Naive thymus-derived CD8-positive, alpha-beta T cell (primary cell): ENCODE measurements around the gene SH3BP1. TPM values are rescaled to one million over a fixed set of nuclear protein-coding genes. Genes with fewer than 3 reads are reported as not detected.
A peak's percentile ranks its signal among the peaks of the same experiment; 100 is the strongest.

Experiments used
- ATAC-seq, 2 donors: fragments of 150-1000 bp; cut with Tn5 transposase in 1 of 2; sonication (Bioruptor Pico), chemical (Tn5 transposase) in 1 of 2; 1 replicate in 1 of 2; 2 replicates in 1 of 2; pipeline ENCODE4 v1.10.0; 2021; ENCODE audit warnings: mild to moderate bottlenecking in 2 of 2, moderate library complexity in 2 of 2
- POLR2A ChIA-PET: fragments of 350-600 bp; sonication (Branson Sonifier 250); formaldehyde crosslinking; loops from one replicate; lab custom pipeline; 2021; ENCODE audit warnings: antibody characterized with exemption; lab: Charles Lee
- DNase-seq, 10 donors: peaks; one replicate each; pipeline versions ENCODE4 v3.0.0 to v3.0.0-alpha.2; 2020 to 2022
- H3K27ac Mint-ChIP-seq, 10 donors: one replicate each; pipeline ENCODE4 v1.8.0; 2020 to 2022; ENCODE audit warnings: mild to moderate bottlenecking in 10 of 10, mixed read lengths in 10 of 10, moderate library complexity in 4 of 10, inconsistent platforms in 1 of 10
- H3K27me3 Mint-ChIP-seq, 5 donors: one replicate each; pipeline ENCODE4 v1.8.0; 2021 to 2022; ENCODE audit warnings: mixed read lengths in 5 of 5
- H3K36me3 Mint-ChIP-seq, 3 donors: one replicate each; pipeline ENCODE4 v1.8.0; 2020 to 2022; ENCODE audit warnings: mixed read lengths in 3 of 3, mild to moderate bottlenecking in 2 of 3, inconsistent platforms in 1 of 3
- H3K4me1 Mint-ChIP-seq, 4 donors: one replicate each; pipeline ENCODE4 v1.8.0; 2021 to 2022; ENCODE audit warnings: mixed read lengths in 4 of 4
- H3K4me3 Mint-ChIP-seq, 10 donors: one replicate each; pipeline ENCODE4 v1.8.0; 2020 to 2022; ENCODE audit warnings: mild to moderate bottlenecking in 10 of 10, mixed read lengths in 10 of 10, moderate library complexity in 6 of 10, inconsistent platforms in 1 of 10
- H3K9me3 Mint-ChIP-seq, 9 donors: one replicate each; pipeline ENCODE4 v1.8.0; 2020 to 2022; ENCODE audit warnings: mixed read lengths in 9 of 9, mild to moderate bottlenecking in 3 of 9, inconsistent platforms in 1 of 9, moderate library complexity in 1 of 9
- polyA plus RNA-seq, 3 donors: library from polyadenylated mRNA; unstranded; fragments of 300-500 nt; fragmentation: Illumina TruSeq; gene quantifications; one replicate each; pipeline ENCODE4 v1.2.3, GENCODE V29; 2021
- total RNA-seq, 8 experiments: library from RNA in 2 of 8; stranded (reverse) in 2 of 8; gene quantifications; one replicate each; pipeline ENCODE4 v1.2.3 and lab custom pipeline; 2021 to 2026

Gene SH3BP1
- total and polyA plus RNA-seq, 5 experiments from 2014 or later = 16.9 to 79.0 (median 26.5) TPM

GRCh38 chr22:37627545-37627944 is 11.9 kb upstream of the SH3BP1 start:
- Mint-ChIP-seq H3K4me3 (peak overlapping the region; percentile 65 to 87 (median 75)), H3K27me3 (no peaks in the 10 kb centered on the region), H3K9me3 (no peaks in the 10 kb centered on the region), H3K4me1 (peaks cover 31 to 80% (median 78%) of the 10 kb centered on the region in 4 donors), H3K27ac (peak overlapping the region; percentile 89 to 98 (median 94)), H3K36me3 (peaks cover 0 to 2% (median 2%) of the 10 kb centered on the region in 3 donors)
- peak; percentile 45 to 78 (median 66) for DNase-seq
- peak; percentile 82 to 83 for ATAC-seq
- POLR2A ChIA-PET = interaction anchor here (0.6 to 64.1 kb wide), 6 partner anchors 15 to 216 kb away, joined by 4 to 2283 read pairs (median 6); partner anchors contain the start of genes ANKRD54, GGA1, LGALS1 and NOL12

- Mint-ChIP-seq H3K27me3 (no peaks in the 10 kb centered on the region), H3K9me3 (no peaks in the 10 kb centered on the region), H3K4me1 (peaks cover 34 to 88% (median 83%) of the 10 kb centered on the region in 4 donors), H3K27ac (peak overlapping the region; percentile 89 to 98 (median 94)), H3K4me3 (peak overlapping the region in 6 of 10 donors; percentile 18 to 72 (median 42)), H3K36me3 (no peaks in the 10 kb centered on the region)
- DNase-seq = no peak
- ATAC-seq = no peak
- POLR2A ChIA-PET = interaction anchor here (0.6 to 64.1 kb wide), 6 partner anchors 9 to 144 kb away, joined by 4 to 2283 read pairs (median 6); partner anchors contain the start of genes GGA1, LGALS1, NOL12 and PDXP
These were observed 10.6 kb upstream of the SH3BP1 start for GRCh38 chr22:37628830-37629229.

GRCh38 chr22:37629928-37630327 is 9.5 kb upstream of the SH3BP1 start:
- POLR2A ChIA-PET = interaction anchor here (64.1 to 66.7 kb wide), 2 partner anchors 4 to 33 kb away, joined by 2283 read pairs; partner anchors contain the start of genes GGA1, LGALS1, NOL12 and PDXP
- no peak overlapping the region for H3K4me3 Mint-ChIP-seq
- no peaks in the 10 kb centered on the region for H3K27me3 Mint-ChIP-seq
- DNase-seq (no peak), ATAC-seq (no peak)
- no peaks in the 10 kb centered on the region for H3K9me3 Mint-ChIP-seq
- no peaks in the 10 kb centered on the region for H3K36me3 Mint-ChIP-seq
- H3K4me1 Mint-ChIP-seq = peaks cover 39 to 88% (median 85%) of the 10 kb centered on the region in 4 donors
- H3K27ac Mint-ChIP-seq = peak overlapping the region in 5 of 10 donors; percentile 40 to 97 (median 73)

- Mint-ChIP-seq H3K27ac (peak overlapping the region; percentile 86 to 97 (median 94)), H3K4me3 (peak overlapping the region in 5 of 10 donors; percentile 30 to 81 (median 76)), H3K9me3 (no peaks in the 10 kb centered on the region), H3K4me1 (peaks cover 34 to 85% (median 81%) of the 10 kb centered on the region in 4 donors), H3K36me3 (no peaks in the 10 kb centered on the region), H3K27me3 (no peaks in the 10 kb centered on the region)
- POLR2A ChIA-PET = interaction anchor here (64.1 to 66.7 kb wide), 2 partner anchors 3 to 32 kb away, joined by 2283 read pairs; partner anchors contain the start of genes GGA1, LGALS1, NOL12 and PDXP
- DNase-seq = no peak
- ATAC-seq = no peak
These were observed 8.5 kb upstream of the SH3BP1 start for GRCh38 chr22:37630839-37631435.

GRCh38 chr22:37631448-37632173 is 7.9 kb upstream of the SH3BP1 start:
- Mint-ChIP-seq H3K27me3 (no peaks in the 10 kb centered on the region), H3K4me3 (peak overlapping the region in 9 of 10 donors; percentile 48 to 89 (median 76)), H3K4me1 (peaks cover 40 to 85% (median 80%) of the 10 kb centered on the region in 4 donors), H3K36me3 (no peaks in the 10 kb centered on the region), H3K27ac (peak overlapping the region; percentile 86 to 97 (median 94)), H3K9me3 (no peaks in the 10 kb centered on the region)
- ATAC-seq (peak in 1 of 2 donors; percentile 21), DNase-seq (peak in 3 of 10 donors; percentile 17 to 29 (median 28))
- POLR2A ChIA-PET = interaction anchor here (0.9 to 66.7 kb wide), 4 partner anchors 2 to 213 kb away, joined by 3 to 2283 read pairs (median 1146); partner anchors contain the start of genes ANKRD54, GGA1, LGALS1 and LGALS2

GRCh38 chr22:37632174-37633088 is 7.0 kb upstream of the SH3BP1 start:
- DNase-seq (no peak), ATAC-seq (no peak)
- H3K4me3 Mint-ChIP-seq = peak overlapping the region in 9 of 10 donors; percentile 52 to 89 (median 79)
- H3K27me3 Mint-ChIP-seq = no peaks in the 10 kb centered on the region
- no peaks in the 10 kb centered on the region for H3K9me3 Mint-ChIP-seq
- no peaks in the 10 kb centered on the region for H3K36me3 Mint-ChIP-seq
- peaks cover 35 to 85% (median 80%) of the 10 kb centered on the region in 4 donors for H3K4me1 Mint-ChIP-seq
- H3K27ac Mint-ChIP-seq = peak overlapping the region; percentile 91 to 97 (median 96)
- POLR2A ChIA-PET = interaction anchor here (0.7 to 66.7 kb wide), 6 partner anchors 1 to 569 kb away, joined by 3 to 2283 read pairs (median 6); partner anchors contain the start of genes ANKRD54, GGA1, LGALS1 and LGALS2

- Mint-ChIP-seq H3K4me3 (peak overlapping the region; percentile 52 to 89 (median 77)), H3K27me3 (no peaks in the 10 kb centered on the region), H3K4me1 (peaks cover 36 to 86% (median 80%) of the 10 kb centered on the region in 4 donors), H3K36me3 (no peaks in the 10 kb centered on the region), H3K27ac (peak overlapping the region; percentile 91 to 97 (median 96)), H3K9me3 (no peaks in the 10 kb centered on the region)
- ATAC-seq (peak; percentile 60 to 70), DNase-seq (peak in 8 of 10 donors; percentile 47 to 76 (median 54))
- POLR2A ChIA-PET = interaction anchor here (0.7 to 66.7 kb wide), 5 partner anchors 0 to 568 kb away, joined by 3 to 2283 read pairs (median 8); partner anchors contain the start of genes ANKRD54, GGA1, LGALS1 and MICALL1
These were observed 6.3 kb upstream of the SH3BP1 start for GRCh38 chr22:37633089-37633624.

- POLR2A ChIA-PET = interaction anchor here (0.8 to 66.7 kb wide), 4 partner anchors 0 to 272 kb away, joined by 3 to 2283 read pairs (median 1146); partner anchors contain the start of genes ANKRD54, GGA1, LGALS1 and MICALL1
These were observed 5.6 kb upstream of the SH3BP1 start for GRCh38 chr22:37633625-37634416.

GRCh38 chr22:37634417-37634924 is 5.0 kb upstream of the SH3BP1 start:
- POLR2A ChIA-PET = interaction anchor here (64.1 to 66.7 kb wide), 2 partner anchors 1 to 29 kb away, joined by 2283 read pairs; partner anchors contain the start of genes GGA1, LGALS1, NOL12 and PDXP
- Mint-ChIP-seq H3K4me1 (peaks cover 33 to 81% (median 76%) of the 10 kb centered on the region in 4 donors), H3K27me3 (no peaks in the 10 kb centered on the region), H3K4me3 (peak overlapping the region; percentile 69 to 82 (median 80)), H3K27ac (peak overlapping the region; percentile 91 to 97 (median 94)), H3K36me3 (no peaks in the 10 kb centered on the region), H3K9me3 (no peaks in the 10 kb centered on the region)
- no peak for DNase-seq
- ATAC-seq = no peak

More at GRCh38 chr22:37633625-37634416, 5.6 kb upstream of the SH3BP1 start:
- peaks cover 37 to 86% (median 80%) of the 10 kb centered on the region in 4 donors for H3K4me1 Mint-ChIP-seq
- H3K9me3 Mint-ChIP-seq = no peaks in the 10 kb centered on the region
- H3K36me3 Mint-ChIP-seq = no peaks in the 10 kb centered on the region
- H3K27me3 Mint-ChIP-seq = no peaks in the 10 kb centered on the region
- H3K27ac Mint-ChIP-seq = peak overlapping the region; percentile 91 to 97 (median 96)
- ATAC-seq = peak; percentile 68 to 72
- peak overlapping the region; percentile 70 to 89 (median 80) for H3K4me3 Mint-ChIP-seq
- peak in 9 of 10 donors; percentile 26 to 74 (median 54) for DNase-seq

- H3K9me3 Mint-ChIP-seq = no peaks in the 10 kb centered on the region
- POLR2A ChIA-PET = interaction anchor here (64.1 to 66.7 kb wide), 2 partner anchors 2 to 28 kb away, joined by 2283 read pairs; partner anchors contain the start of genes GGA1, LGALS1, NOL12 and PDXP
- H3K27ac Mint-ChIP-seq = peak overlapping the region; percentile 59 to 97 (median 94)
- peaks cover 0 to under 1% (median 0%) of the 10 kb centered on the region in 3 donors for H3K36me3 Mint-ChIP-seq
- ATAC-seq (no peak), DNase-seq (no peak)
- H3K4me1 Mint-ChIP-seq = peaks cover 33 to 81% (median 73%) of the 10 kb centered on the region in 4 donors
- H3K27me3 Mint-ChIP-seq = no peaks in the 10 kb centered on the region
- peak overlapping the region in 6 of 10 donors; percentile 24 to 82 (median 80) for H3K4me3 Mint-ChIP-seq
These were observed 4.3 kb upstream of the SH3BP1 start for GRCh38 chr22:37635157-37635556.
